Activated naive CD4-positive, alpha-beta T cell treated with anti-CD3 and anti-CD28 coated beads, Interleukin-2, amount 50 U/mL, for 72 hours (primary cell): ENCODE measurements around the gene SLC2A6. TPM values are rescaled to one million over a fixed set of nuclear protein-coding genes. Genes with fewer than 3 reads are reported as not detected.

Experiments used
- ATAC-seq, 2 donors: fragments of 150-1000 bp; cut with Tn5 transposase; 2 replicates each; pipeline ENCODE4 v1.10.0; 2021; ENCODE audit warnings: mild to moderate bottlenecking in 2 of 2, moderate library complexity in 2 of 2
- DNase-seq, 2 donors: peaks; one replicate each; pipeline ENCODE4 v3.0.0; 2021 to 2022; ENCODE audit warnings: low spot score in 2 of 2
- H3K27ac Mint-ChIP-seq, 2 donors: one replicate each; pipeline ENCODE4 v1.8.0; 2022; ENCODE audit warnings: mild to moderate bottlenecking in 2 of 2, mixed read lengths in 2 of 2
- H3K36me3 Mint-ChIP-seq, 2 donors: one replicate each; pipeline ENCODE4 v1.8.0; 2022; ENCODE audit warnings: mixed read lengths in 2 of 2
- H3K9me3 Mint-ChIP-seq, 2 donors: one replicate each; pipeline ENCODE4 v1.8.0; 2022; ENCODE audit warnings: mixed read lengths in 2 of 2
- total RNA-seq, 2 donors: library from RNA; stranded (reverse); gene quantifications; one replicate each; pipeline ENCODE4 v1.2.3, GENCODE V29; 2022

Gene SLC2A6
- total RNA-seq, 2 donors from 2014 or later, result 1.0 to 1.8 TPM

- no peak overlapping the region for H3K27ac Mint-ChIP-seq
- no peak for DNase-seq
Measured at GRCh38 chr9:133441571-133441970, 37.3 kb downstream of the SLC2A6 start.

DNA sequence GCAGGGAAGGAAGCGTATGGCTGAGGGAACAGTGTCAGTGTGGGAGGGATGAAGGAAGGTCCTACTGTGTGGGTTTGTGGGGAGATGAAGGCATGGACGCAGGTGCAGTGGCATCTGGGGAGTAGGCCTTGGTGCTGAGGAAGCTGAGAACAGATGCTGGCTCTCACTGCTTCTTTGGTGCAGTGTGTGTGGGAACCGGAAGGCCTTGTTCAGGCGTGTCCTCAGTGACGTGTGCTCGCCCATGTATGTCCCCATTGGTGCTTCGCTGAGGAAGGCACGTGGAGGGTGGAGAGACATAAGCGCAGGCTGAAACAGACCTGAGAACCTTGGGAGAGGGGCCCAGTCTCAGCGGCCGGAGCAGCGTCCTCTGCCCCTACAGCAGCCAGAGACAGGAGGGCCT is 38.0 kb downstream of the SLC2A6 start:
- Mint-ChIP-seq H3K36me3 (no peaks in the 10 kb centered on the region), H3K9me3 (no peaks in the 10 kb centered on the region), H3K27ac (peak overlapping the region in 1 of 2 donors; percentile 54)
- ATAC-seq (no peak), DNase-seq (no peak)

More at GRCh38 chr9:133441571-133441970, 37.3 kb downstream of the SLC2A6 start:
- no peaks in the 10 kb centered on the region for H3K36me3 Mint-ChIP-seq
- H3K9me3 Mint-ChIP-seq, result no peaks in the 10 kb centered on the region
- no peak for ATAC-seq

- ATAC-seq (peak; percentile 35 to 46), DNase-seq (no peak)
- Mint-ChIP-seq H3K36me3 (no peaks in the 10 kb centered on the region), H3K9me3 (no peaks in the 10 kb centered on the region), H3K27ac (no peak overlapping the region)
Measured at GRCh38 chr9:133439337-133439736, 39.6 kb downstream of the SLC2A6 start.

- ATAC-seq (peak in 1 of 2 donors; percentile 38), DNase-seq (no peak)
- H3K27ac Mint-ChIP-seq, result no peak overlapping the region
- H3K9me3 Mint-ChIP-seq, result no peaks in the 10 kb centered on the region
- H3K36me3 Mint-ChIP-seq, result no peaks in the 10 kb centered on the region
Measured at GRCh38 chr9:133437753-133438531, 41.0 kb downstream of the SLC2A6 start.

- ATAC-seq (no peak), DNase-seq (no peak)
- Mint-ChIP-seq H3K36me3 (no peaks in the 10 kb centered on the region), H3K27ac (no peak overlapping the region), H3K9me3 (no peaks in the 10 kb centered on the region)
Measured at GRCh38 chr9:133436681-133437080, 42.2 kb downstream of the SLC2A6 start.

DNA sequence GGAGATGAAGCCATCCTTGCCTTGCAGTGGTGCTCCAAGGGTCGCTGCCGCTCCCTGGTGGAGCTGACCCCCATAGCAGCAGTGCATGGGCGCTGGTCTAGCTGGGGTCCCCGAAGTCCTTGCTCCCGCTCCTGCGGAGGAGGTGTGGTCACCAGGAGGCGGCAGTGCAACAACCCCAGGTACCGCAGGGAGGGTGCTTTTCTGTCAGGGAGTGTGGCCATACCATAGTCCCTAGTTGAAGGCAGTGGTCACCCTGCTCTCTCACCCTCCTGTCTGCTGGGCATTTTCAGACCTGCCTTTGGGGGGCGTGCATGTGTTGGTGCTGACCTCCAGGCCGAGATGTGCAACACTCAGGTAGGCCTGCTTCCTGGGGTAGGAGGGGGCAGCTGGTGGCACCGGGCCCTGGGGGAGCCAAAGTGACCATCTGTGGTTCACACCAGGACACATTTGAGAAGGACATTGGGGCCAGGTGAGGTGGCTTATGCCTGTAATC is 45.5 kb downstream of the SLC2A6 start:
- no peak for ATAC-seq
- no peaks in the 10 kb centered on the region for H3K36me3 Mint-ChIP-seq
- no peak for DNase-seq
- peak overlapping the region in 1 of 2 donors; percentile 22 for H3K27ac Mint-ChIP-seq
- H3K9me3 Mint-ChIP-seq, result no peaks in the 10 kb centered on the region

- DNase-seq, result no peak
- Mint-ChIP-seq H3K36me3 (no peaks in the 10 kb centered on the region), H3K9me3 (no peaks in the 10 kb centered on the region), H3K27ac (no peak overlapping the region)
- no peak for ATAC-seq
Measured at GRCh38 chr9:133430244-133430643, 48.7 kb downstream of the SLC2A6 start.

- DNase-seq, result no peak
- H3K36me3 Mint-ChIP-seq, result no peaks in the 10 kb centered on the region
- no peak overlapping the region for H3K27ac Mint-ChIP-seq
- H3K9me3 Mint-ChIP-seq, result no peaks in the 10 kb centered on the region
- peak in 1 of 2 donors; percentile 20 for ATAC-seq
Measured at GRCh38 chr9:133429641-133430161, 49.2 kb downstream of the SLC2A6 start.

GRCh38 chr9:133429214-133429613 is 49.7 kb downstream of the SLC2A6 start:
- no peaks in the 10 kb centered on the region for H3K36me3 Mint-ChIP-seq
- DNase-seq (no peak), ATAC-seq (no peak)
- no peak overlapping the region for H3K27ac Mint-ChIP-seq
- no peaks in the 10 kb centered on the region for H3K9me3 Mint-ChIP-seq

DNA sequence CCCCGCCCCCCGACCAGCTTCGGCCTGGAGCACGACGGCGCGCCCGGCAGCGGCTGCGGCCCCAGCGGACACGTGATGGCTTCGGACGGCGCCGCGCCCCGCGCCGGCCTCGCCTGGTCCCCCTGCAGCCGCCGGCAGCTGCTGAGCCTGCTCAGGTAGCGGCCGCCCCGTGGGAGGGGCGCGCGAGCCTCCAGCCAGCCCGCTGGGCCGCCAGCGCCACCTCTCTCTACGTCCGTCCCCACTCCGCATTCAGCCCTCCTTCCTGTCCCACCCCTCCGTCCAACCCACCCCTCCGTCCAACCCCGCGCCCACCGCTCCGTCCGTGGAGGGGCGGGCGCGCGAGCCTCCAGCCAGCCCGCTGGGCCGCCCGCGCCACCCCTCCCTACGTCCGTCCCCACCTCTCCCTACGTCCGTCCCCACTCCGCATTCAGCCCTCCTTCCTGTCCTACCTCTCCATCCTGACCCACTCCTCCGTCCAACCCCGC is 50.2 kb downstream of the SLC2A6 start:
- H3K9me3 Mint-ChIP-seq, result no peaks in the 10 kb centered on the region
- ATAC-seq (peak; percentile 24 to 54), DNase-seq (no peak)
- H3K36me3 Mint-ChIP-seq, result no peaks in the 10 kb centered on the region
- no peak overlapping the region for H3K27ac Mint-ChIP-seq

GRCh38 chr9:133427658-133428348 is 51.1 kb downstream of the SLC2A6 start:
- H3K27ac Mint-ChIP-seq, result no peak overlapping the region
- DNase-seq, result no peak
- H3K9me3 Mint-ChIP-seq, result no peaks in the 10 kb centered on the region
- no peaks in the 10 kb centered on the region for H3K36me3 Mint-ChIP-seq
- no peak for ATAC-seq

DNA sequence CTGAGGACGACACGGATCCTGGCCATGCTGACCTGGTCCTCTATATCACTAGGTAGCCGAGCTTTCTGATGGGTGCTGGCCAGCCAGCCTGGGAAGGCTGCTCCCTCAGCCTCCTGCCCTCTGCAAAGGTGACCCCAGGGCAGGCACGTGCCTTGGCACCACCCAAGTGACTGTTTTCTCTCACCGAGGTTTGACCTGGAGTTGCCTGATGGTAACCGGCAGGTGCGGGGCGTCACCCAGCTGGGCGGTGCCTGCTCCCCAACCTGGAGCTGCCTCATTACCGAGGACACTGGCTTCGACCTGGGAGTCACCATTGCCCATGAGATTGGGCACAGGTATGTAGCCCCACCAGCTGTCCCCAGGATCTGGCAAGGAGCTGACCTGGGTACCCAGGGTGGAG is 52.9 kb downstream of the SLC2A6 start:
- no peak for ATAC-seq
- Mint-ChIP-seq H3K36me3 (no peaks in the 10 kb centered on the region), H3K27ac (no peak overlapping the region), H3K9me3 (no peaks in the 10 kb centered on the region)
- DNase-seq, result no peak

GRCh38 chr9:133425049-133425632 is 53.8 kb downstream of the SLC2A6 start:
- no peak overlapping the region for H3K27ac Mint-ChIP-seq
- no peak for DNase-seq
- no peak for ATAC-seq
- no peaks in the 10 kb centered on the region for H3K9me3 Mint-ChIP-seq
- H3K36me3 Mint-ChIP-seq, result no peaks in the 10 kb centered on the region

DNA sequence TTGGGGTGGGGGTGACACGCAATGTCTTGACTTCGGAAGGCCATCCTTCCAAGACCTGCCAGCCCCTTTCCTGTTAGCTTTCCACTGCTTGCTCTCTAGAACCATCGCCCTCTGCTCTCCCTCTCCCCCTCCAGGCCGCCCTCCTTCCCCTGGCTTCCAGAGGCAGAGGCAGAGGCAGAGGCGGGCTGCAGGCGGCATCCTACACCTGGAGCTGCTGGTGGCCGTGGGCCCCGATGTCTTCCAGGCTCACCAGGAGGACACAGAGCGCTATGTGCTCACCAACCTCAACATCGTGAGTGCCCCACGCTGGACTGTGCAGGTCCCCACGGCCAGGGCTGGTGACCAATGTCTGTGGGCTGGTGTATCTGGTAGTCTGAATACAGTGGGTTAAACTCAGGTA is 54.7 kb downstream of the SLC2A6 start:
- Mint-ChIP-seq H3K36me3 (no peaks in the 10 kb centered on the region), H3K9me3 (no peaks in the 10 kb centered on the region), H3K27ac (no peak overlapping the region)
- no peak for ATAC-seq
- no peak for DNase-seq

GRCh38 chr9:133423216-133423615 is 55.7 kb downstream of the SLC2A6 start:
- Mint-ChIP-seq H3K36me3 (peaks cover 3% of the 10 kb centered on the region in 2 donors), H3K9me3 (no peaks in the 10 kb centered on the region), H3K27ac (peak overlapping the region in 1 of 2 donors; percentile 2)
- no peak for DNase-seq
- ATAC-seq, result no peak

DNA sequence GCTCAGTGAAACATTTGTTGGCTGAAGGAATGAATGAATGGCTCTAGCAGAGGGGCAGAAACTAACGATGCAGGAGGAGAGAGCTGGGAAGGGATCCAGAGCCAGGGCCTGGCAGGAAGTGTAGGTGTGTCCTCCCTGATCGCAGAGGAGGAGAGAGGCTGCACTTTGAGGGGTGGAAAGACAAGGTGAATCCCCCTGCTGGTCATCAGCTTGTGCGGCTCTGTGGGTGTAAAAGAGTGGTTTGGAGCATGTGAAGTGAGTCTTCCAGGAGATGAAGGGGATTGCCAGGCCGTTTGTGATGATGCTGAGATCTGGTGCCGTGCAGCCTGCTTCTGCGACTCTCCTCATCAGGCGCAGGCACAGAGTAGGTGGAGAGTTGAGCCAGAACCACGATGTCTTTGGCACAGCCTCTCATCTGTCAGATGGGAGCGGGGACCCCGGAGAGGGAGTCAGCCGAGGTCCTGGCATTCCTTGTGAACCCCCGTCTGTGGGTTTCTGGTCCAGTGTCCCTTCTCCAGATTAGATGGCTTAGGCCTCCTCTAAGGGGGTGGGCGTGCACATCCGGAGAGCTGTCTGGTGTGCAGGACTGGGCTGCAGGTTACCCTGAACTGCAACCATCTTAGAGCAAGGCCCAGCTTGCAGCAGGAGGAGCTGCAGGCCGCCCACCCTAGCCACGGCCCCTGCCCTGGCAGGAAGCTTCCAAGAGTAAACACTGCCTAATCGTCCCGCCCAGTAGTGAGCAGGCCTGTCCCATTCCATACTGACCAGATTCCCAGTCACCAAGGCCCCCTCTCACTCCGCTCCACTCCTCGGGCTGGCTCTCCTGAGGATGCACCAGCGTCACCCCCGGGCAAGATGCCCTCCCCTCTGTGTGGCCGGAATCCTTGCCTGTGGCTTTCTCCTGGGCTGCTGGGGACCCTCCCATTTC is 57.0 kb downstream of the SLC2A6 start, which contains the start of gene ADAMTS13:
Gene ADAMTS13, plus strand, starts transcription at position 753 of the 928 bp plus-strand sequence. Its CDS starts 77 bp downstream, at position 830.
- ATAC-seq (peak; percentile 35 to 66), DNase-seq (peak; percentile 30 to 62)
- peak within 1 kb of the TSS; percentile 40 to 76 for H3K27ac Mint-ChIP-seq
- no peaks in the 10 kb centered on the region for H3K9me3 Mint-ChIP-seq
- H3K36me3 Mint-ChIP-seq, result peaks cover 15 to 17% of the 10 kb centered on the region in 2 donors
